OCI-LY7 (cell line): Measurements from ENCODE around the gene ZNF335. TPM values are rescaled to one million over a fixed set of nuclear protein-coding genes. Genes with fewer than 3 reads are reported as not detected.

Experiments
- BruUV-seq: library from RNA; stranded (reverse); fragments of 400-500 nt; replicated peaks from 2 replicates; lab custom pipeline; 2021; lab: Mats Ljungman, UMichigan
- CTCF ChIA-PET: fragments of 300-600 bp; sonication (Branson Sonifier 250); formaldehyde crosslinking; loops from one replicate; lab custom pipeline; 2022; ENCODE audit warnings: antibody characterized with exemption; ENCODE audit not compliant: unreplicated experiment; lab: Charles Lee
- POLR2A ChIA-PET: fragments of 300-600 bp; sonication (Branson Sonifier 250); formaldehyde crosslinking; loops from one replicate; lab custom pipeline; 2022; ENCODE audit warnings: antibody characterized with exemption; lab: Charles Lee
- DNase-seq: peaks from one replicate; pipeline ENCODE4 v3.0.0-alpha.2; 2015; ENCODE audit warnings: low spot score
- H2AFZ ChIP-seq: fragments of 200-600 bp; sonication (generic), shearing (Covaris generic); 2 replicates; pipeline ENCODE4 v1.6.1; 2014; ENCODE audit warnings: mild to moderate bottlenecking, antibody characterized with exemption, low read length, moderate library complexity
- H3K27ac ChIP-seq: fragments of 200-600 bp; sonication (generic); 2 replicates; pipeline ENCODE4 v1.5.1; 2014; ENCODE audit warnings: mixed run types, low read depth, mild to moderate bottlenecking, moderate library complexity, low read length, inconsistent platforms; ENCODE audit not compliant: poor library complexity, severe bottlenecking
- H3K36me3 ChIP-seq: fragments of 200-600 bp; sonication (generic); 2 replicates; pipeline ENCODE4 v1.6.1; 2014; ENCODE audit warnings: mild to moderate bottlenecking, antibody characterized with exemption, low read length, moderate library complexity, mixed read lengths; ENCODE audit not compliant: insufficient read depth
- H3K4me1 ChIP-seq: fragments of 200-600 bp; sonication (generic); 2 replicates; pipeline ENCODE4 v1.5.1; 2014; ENCODE audit warnings: mild to moderate bottlenecking, low read length; ENCODE audit not compliant: insufficient read depth, poor library complexity, severe bottlenecking
- H3K4me2 ChIP-seq: fragments of 200-600 bp; sonication (generic); 2 replicates; pipeline ENCODE4 v1.6.1; 2014; ENCODE audit warnings: mild to moderate bottlenecking, low read length
- H3K4me3 ChIP-seq: fragments of 200-600 bp; sonication (generic); 2 replicates; pipeline ENCODE4 v1.5.1; 2014; ENCODE audit warnings: mild to moderate bottlenecking, low read depth, low read length; ENCODE audit not compliant: poor library complexity, severe bottlenecking
- H3K79me2 ChIP-seq: fragments of 200-600 bp; sonication (generic); 2 replicates; pipeline ENCODE4 v1.6.1; 2016; ENCODE audit warnings: low read depth, mild to moderate bottlenecking, low read length, moderate library complexity, mixed read lengths; ENCODE audit not compliant: insufficient read depth
- H3K9me2 ChIP-seq: fragments of 200-600 bp; sonication (generic); 2 replicates; pipeline ENCODE4 v1.6.1; 2016; ENCODE audit warnings: mild to moderate bottlenecking, low read length, mixed read lengths; ENCODE audit not compliant: insufficient read depth
- H3K9me3 ChIP-seq: fragments of 200-600 bp; sonication (generic); 2 replicates; pipeline ENCODE4 v1.6.1; 2014; ENCODE audit warnings: mild to moderate bottlenecking, mixed run types, low read length, mixed read lengths
- H4K20me1 ChIP-seq: fragments of 200-600 bp; sonication (generic); 2 replicates; pipeline ENCODE4 v1.6.1; 2014; ENCODE audit warnings: mild to moderate bottlenecking, antibody characterized with exemption, low read length, moderate library complexity, mixed read lengths; ENCODE audit not compliant: insufficient read depth
- EZH2phosphoT487 ChIP-seq: fragments of 200-600 bp; sonication (generic); IDR thresholded peaks from 2 replicates; pipeline ENCODE4 v1.6.1; 2018; ENCODE audit warnings: low read depth, borderline replicate concordance, mild to moderate bottlenecking, mixed run types, antibody characterized with exemption, low read length, moderate library complexity, mixed read lengths
- intact Hi-C: fragments of 100-400 bp; cut with micrococcal nuclease; formaldehyde crosslinking; loops from one replicate; pipeline ENCODE4 v1.10.0; 2022; ENCODE audit not compliant: unreplicated experiment
- total RNA-seq, 2 experiments: library from RNA; depleted of rRNA in 1 of 2; stranded (reverse); fragments of >200 nt in 1 of 2; shearing (Covaris generic) in 1 of 2; gene quantifications; 2 replicates each; pipeline ENCODE4 v1.2.3, GENCODE V29; 2014 to 2022
- TF ChIP-seq, protein P1 (sequence below): fragments of 200-600 bp; sonication (generic); conservative IDR thresholded peaks from 2 replicates; pipeline ENCODE4 v1.5.1; 2014; ENCODE audit warnings: mild to moderate bottlenecking, antibody characterized with exemption, low read length, moderate library complexity, mixed read lengths

Gene ZNF335
- total RNA-seq, 2 experiments from 2014 or later, result 21.0 to 28.4 TPM

DNA sequence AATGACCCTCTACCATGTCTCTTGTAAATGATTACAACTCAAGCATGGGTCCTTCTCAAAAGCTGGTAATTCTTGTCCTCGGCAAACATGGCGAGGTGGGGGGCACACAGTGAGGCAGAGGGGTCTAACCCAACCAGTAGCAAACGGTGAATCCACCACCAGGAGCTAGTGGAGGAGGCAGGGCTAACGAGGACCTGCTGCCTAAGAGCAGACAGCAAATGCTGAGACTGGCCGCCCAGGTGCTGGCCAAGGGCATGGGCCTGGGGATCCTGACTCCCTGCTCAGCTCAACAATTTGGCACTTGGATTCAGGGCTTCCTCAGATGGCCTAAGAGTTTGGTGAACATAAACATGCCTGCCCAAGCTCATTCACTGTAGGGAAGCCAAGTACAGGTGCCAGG lies 19.1 kb downstream of the ZNF335 start:
- CTCF ChIA-PET, result no interaction called here
- no peaks in the 10 kb centered on the region for H4K20me1 ChIP-seq
- intact Hi-C loops, result no loop called here

DNA sequence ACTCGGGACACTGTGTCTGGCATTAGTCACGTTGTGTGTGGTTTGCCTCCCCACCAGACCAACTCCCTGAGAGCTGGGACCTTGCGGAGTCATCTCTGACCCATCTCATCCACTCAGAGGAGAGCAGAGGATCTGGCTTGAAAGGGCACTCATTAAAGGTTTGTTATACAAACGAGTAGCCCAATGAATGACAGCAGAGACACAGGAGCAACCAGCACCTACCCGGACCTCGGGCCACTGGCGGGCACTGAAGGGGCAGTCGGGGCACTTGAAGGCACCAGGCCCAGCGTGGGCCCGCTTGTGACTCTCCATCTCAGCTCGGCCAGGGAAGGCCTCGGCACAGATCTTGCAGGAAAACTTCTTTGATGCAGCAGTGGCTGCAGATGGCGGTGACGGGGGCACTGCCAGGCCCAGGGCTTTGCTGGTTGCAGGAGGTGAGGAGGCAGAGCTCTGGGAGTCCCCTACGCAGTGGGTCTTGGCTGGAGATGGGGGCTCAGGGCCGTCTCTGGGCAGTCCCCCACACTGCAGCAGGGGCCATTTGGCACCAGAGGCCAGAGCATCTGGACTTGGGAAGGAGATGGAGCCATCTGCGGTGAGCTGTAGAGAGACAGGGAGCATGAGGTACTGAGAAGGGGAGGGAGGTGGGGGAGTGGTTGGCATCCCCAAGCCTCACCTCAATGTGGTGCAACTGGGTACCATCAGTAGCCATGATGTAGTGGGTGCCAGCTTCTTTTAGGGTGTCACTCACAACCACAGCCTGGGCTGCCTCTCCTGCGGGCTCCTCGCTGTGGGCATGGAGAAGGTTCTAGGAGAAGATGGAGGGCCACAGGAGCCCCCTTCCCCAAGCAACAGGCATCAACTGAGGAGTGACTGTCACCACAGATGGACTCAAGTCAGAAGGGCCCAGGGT lies 19.8 kb downstream of the ZNF335 start:
- ChIA-PET POLR2A (no interaction called here), CTCF (no interaction called here)
- H3K9me2 ChIP-seq, result no peaks in the 10 kb centered on the region
- no peaks in the 10 kb centered on the region for H3K79me2 ChIP-seq
- H3K4me3 ChIP-seq, result no peak overlapping the region
- no peak overlapping the region for H3K27ac ChIP-seq
- peaks cover 80% of the 10 kb centered on the region for H3K36me3 ChIP-seq
- BruUV-seq, result no TSS peak
- intact Hi-C loops, result no loop called here
- H3K4me1 ChIP-seq, result peaks cover 8% of the 10 kb centered on the region
- no peak overlapping the region for H3K4me2 ChIP-seq
- DNase-seq, result no peak
- TF ChIP-seq, protein P1, sequence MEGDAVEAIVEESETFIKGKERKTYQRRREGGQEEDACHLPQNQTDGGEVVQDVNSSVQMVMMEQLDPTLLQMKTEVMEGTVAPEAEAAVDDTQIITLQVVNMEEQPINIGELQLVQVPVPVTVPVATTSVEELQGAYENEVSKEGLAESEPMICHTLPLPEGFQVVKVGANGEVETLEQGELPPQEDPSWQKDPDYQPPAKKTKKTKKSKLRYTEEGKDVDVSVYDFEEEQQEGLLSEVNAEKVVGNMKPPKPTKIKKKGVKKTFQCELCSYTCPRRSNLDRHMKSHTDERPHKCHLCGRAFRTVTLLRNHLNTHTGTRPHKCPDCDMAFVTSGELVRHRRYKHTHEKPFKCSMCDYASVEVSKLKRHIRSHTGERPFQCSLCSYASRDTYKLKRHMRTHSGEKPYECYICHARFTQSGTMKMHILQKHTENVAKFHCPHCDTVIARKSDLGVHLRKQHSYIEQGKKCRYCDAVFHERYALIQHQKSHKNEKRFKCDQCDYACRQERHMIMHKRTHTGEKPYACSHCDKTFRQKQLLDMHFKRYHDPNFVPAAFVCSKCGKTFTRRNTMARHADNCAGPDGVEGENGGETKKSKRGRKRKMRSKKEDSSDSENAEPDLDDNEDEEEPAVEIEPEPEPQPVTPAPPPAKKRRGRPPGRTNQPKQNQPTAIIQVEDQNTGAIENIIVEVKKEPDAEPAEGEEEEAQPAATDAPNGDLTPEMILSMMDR, result no peak
- TF ChIP-seq EZH2phosphoT487, result no peak
- no peaks in the 10 kb centered on the region for H3K9me3 ChIP-seq
- no peak overlapping the region for H2AFZ ChIP-seq
- no peaks in the 10 kb centered on the region for H4K20me1 ChIP-seq

More for the DNA sequence above, 19.1 kb downstream of the ZNF335 start:
- TF ChIP-seq, protein P1, result no peak
- TF ChIP-seq EZH2phosphoT487, result no peak
- Histone ChIP-seq H3K36me3 (peaks cover 80% of the 10 kb centered on the region), H3K9me2 (no peaks in the 10 kb centered on the region), H2AFZ (no peak overlapping the region), H3K27ac (no peak overlapping the region), H3K9me3 (no peaks in the 10 kb centered on the region), H3K79me2 (no peaks in the 10 kb centered on the region), H3K4me3 (no peak overlapping the region), H3K4me2 (no peak overlapping the region), H3K4me1 (peaks cover 8% of the 10 kb centered on the region)
- POLR2A ChIA-PET, result no interaction called here
- no peak for DNase-seq
- no TSS peak for BruUV-seq

DNA sequence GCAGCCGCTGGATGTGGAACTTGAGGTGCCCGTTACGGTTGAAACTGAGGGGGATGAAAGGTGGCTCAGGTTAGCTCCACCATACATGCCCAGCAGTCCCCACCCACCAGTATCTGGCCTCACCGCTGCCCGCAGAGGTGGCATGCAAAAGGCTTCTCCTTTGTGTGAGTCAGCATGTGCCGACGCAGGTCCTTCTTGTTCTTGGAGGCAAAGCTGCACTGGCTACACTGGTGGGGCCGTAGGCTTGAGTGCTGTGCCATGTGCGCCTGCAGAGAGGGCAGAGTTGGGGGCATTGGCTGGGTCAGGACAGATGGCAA lies 21.7 kb downstream of the ZNF335 start:
- no peak overlapping the region for H3K4me2 ChIP-seq
- H3K9me3 ChIP-seq, result no peaks in the 10 kb centered on the region
- POLR2A ChIA-PET, result no interaction called here
- no peaks in the 10 kb centered on the region for H3K9me2 ChIP-seq
- H3K36me3 ChIP-seq, result peaks cover 84% of the 10 kb centered on the region
- no peaks in the 10 kb centered on the region for H3K79me2 ChIP-seq
- H4K20me1 ChIP-seq, result no peaks in the 10 kb centered on the region
- no TSS peak for BruUV-seq
- H2AFZ ChIP-seq, result no peak overlapping the region
- TF ChIP-seq EZH2phosphoT487, result no peak
- TF ChIP-seq, protein P1, result no peak
- no peak for DNase-seq
- CTCF ChIA-PET, result no interaction called here
- intact Hi-C loops, result no loop called here
- no peak overlapping the region for H3K27ac ChIP-seq
- H3K4me1 ChIP-seq, result peaks cover 8% of the 10 kb centered on the region
- no peak overlapping the region for H3K4me3 ChIP-seq
